ENCODE data around the gene IL16.

IL16 gene

DNA sequence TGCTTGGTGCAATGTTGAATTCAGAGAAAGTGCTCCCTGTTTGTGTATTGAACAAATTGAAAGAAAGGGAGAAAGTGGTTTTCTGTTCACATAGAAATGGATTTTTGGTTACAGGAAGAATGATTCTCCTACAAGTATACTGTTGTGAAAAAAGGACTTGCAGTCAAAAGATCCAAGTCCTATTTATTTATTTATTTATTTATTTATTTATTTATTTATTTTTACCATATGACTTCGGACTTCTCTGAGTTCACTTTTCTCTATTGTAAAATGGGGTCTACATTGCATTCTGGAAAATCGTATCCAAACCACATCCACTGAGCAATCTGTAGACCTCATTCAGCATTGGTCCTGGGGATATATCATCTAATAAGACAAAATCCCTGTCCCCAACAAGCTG lies 81.2 kb downstream of the IL16 start:
- ChIA-PET CTCF (interaction anchor here (0.8 to 14.7 kb wide), 5 partner anchors 9 to 123 kb away, joined by 3 to 162 read pairs (median 8); no protein-coding TSS in a partner anchor), POLR2A (no interaction called here)
- H3K27me3 ChIP-seq (replicated peaks in 2 of 5; ENCODE audit: control insufficient read depth in 4 of 5, insufficient read depth in 5 of 5, low read length in 4 of 5), result no peaks in the 10 kb centered on the region
- H3K4me3 ChIP-seq (ENCODE audit: control insufficient read depth in 1 of 7, extremely low read depth in 1 of 7, insufficient read depth in 4 of 7, low read depth in 2 of 7, low read length in 6 of 7), result no peak overlapping the region
- H3K27ac ChIP-seq (ENCODE audit: insufficient read depth in 1 of 2, low read depth in 1 of 2, low read length in 2 of 2, poor library complexity in 1 of 2, severe bottlenecking in 2 of 2), result no peak overlapping the region
- H3K9me3 ChIP-seq (ENCODE audit: control extremely low read depth in 1 of 5, control insufficient read depth in 4 of 5, insufficient read depth in 2 of 5, low read depth in 1 of 5, low read length in 4 of 5), result peaks cover 0 to 10% (median 2%) of the 10 kb centered on the region in 5 experiments
- no peaks in the 10 kb centered on the region for H3K36me3 ChIP-seq (ENCODE audit: control insufficient read depth in 4 of 4, insufficient read depth in 4 of 4, low read length in 3 of 4)
- no CpG with 5 or more reads among the region's 2 CpGs for WGBS (ENCODE audit: insufficient coverage)
- no peak for DNase-seq
- peaks cover 2 to 7% (median 5%) of the 10 kb centered on the region in 4 experiments for H3K4me1 ChIP-seq (ENCODE audit: control extremely low read depth in 1 of 4, control insufficient read depth in 4 of 4, insufficient read depth in 4 of 4, low read length in 3 of 4)

- ChIA-PET POLR2A (no interaction called here), CTCF (interaction anchor here (0.8 to 14.7 kb wide), 5 partner anchors 10 to 123 kb away, joined by 3 to 162 read pairs (median 8); no protein-coding TSS in a partner anchor)
- H3K27ac ChIP-seq (ENCODE audit: insufficient read depth in 1 of 2, low read depth in 1 of 2, low read length in 2 of 2, poor library complexity in 1 of 2, severe bottlenecking in 2 of 2), result no peak overlapping the region
- H3K4me1 ChIP-seq (ENCODE audit: control extremely low read depth in 1 of 4, control insufficient read depth in 4 of 4, insufficient read depth in 4 of 4, low read length in 3 of 4), result peaks cover 2 to 7% (median 5%) of the 10 kb centered on the region in 4 experiments
- peaks cover 0 to 10% (median 2%) of the 10 kb centered on the region in 5 experiments for H3K9me3 ChIP-seq (ENCODE audit: control extremely low read depth in 1 of 5, control insufficient read depth in 4 of 5, insufficient read depth in 2 of 5, low read depth in 1 of 5, low read length in 4 of 5)
- no peak overlapping the region for H3K4me3 ChIP-seq (ENCODE audit: control insufficient read depth in 1 of 7, extremely low read depth in 1 of 7, insufficient read depth in 4 of 7, low read depth in 2 of 7, low read length in 6 of 7)
- no peaks in the 10 kb centered on the region for H3K27me3 ChIP-seq (replicated peaks in 2 of 5; ENCODE audit: control insufficient read depth in 4 of 5, insufficient read depth in 5 of 5, low read length in 4 of 5)
- no peak for DNase-seq
- 100% methylated on average over 4 of the region's 6 CpGs for WGBS (ENCODE audit: insufficient coverage)
- no peaks in the 10 kb centered on the region for H3K36me3 ChIP-seq (ENCODE audit: control insufficient read depth in 4 of 4, insufficient read depth in 4 of 4, low read length in 3 of 4)
Measured at GRCh38 chr15:81278306-81279029, 81.8 kb downstream of the IL16 start.

GRCh38 chr15:81279621-81280485 lies 83.2 kb downstream of the IL16 start:
- no peak for DNase-seq
- Histone ChIP-seq H3K4me1 (ENCODE audit: control extremely low read depth in 1 of 4, control insufficient read depth in 4 of 4, insufficient read depth in 4 of 4, low read length in 3 of 4) (peaks cover 10 to 14% (median 11%) of the 10 kb centered on the region in 4 experiments), H3K27ac (ENCODE audit: insufficient read depth in 1 of 2, low read depth in 1 of 2, low read length in 2 of 2, poor library complexity in 1 of 2, severe bottlenecking in 2 of 2) (no peak overlapping the region), H3K9me3 (ENCODE audit: control extremely low read depth in 1 of 5, control insufficient read depth in 4 of 5, insufficient read depth in 2 of 5, low read depth in 1 of 5, low read length in 4 of 5) (peaks cover 0 to 10% (median 2%) of the 10 kb centered on the region in 5 experiments), H3K36me3 (ENCODE audit: control insufficient read depth in 4 of 4, insufficient read depth in 4 of 4, low read length in 3 of 4) (no peaks in the 10 kb centered on the region), H3K4me3 (ENCODE audit: control insufficient read depth in 1 of 7, extremely low read depth in 1 of 7, insufficient read depth in 4 of 7, low read depth in 2 of 7, low read length in 6 of 7) (no peak overlapping the region), H3K27me3 (replicated peaks in 2 of 5; ENCODE audit: control insufficient read depth in 4 of 5, insufficient read depth in 5 of 5, low read length in 4 of 5) (no peaks in the 10 kb centered on the region)
- CTCF ChIA-PET, result interaction anchor here (1.1 to 2.5 kb wide), 9 partner anchors 8 to 119 kb away, joined by 3 to 10 read pairs (median 4); no protein-coding TSS in a partner anchor
- POLR2A ChIA-PET, result no interaction called here
- WGBS (ENCODE audit: insufficient coverage), result 97% methylated on average over 8 of the region's 12 CpGs

- 98% methylated on average over 6 of the region's 8 CpGs for WGBS (ENCODE audit: insufficient coverage)
- Histone ChIP-seq H3K27me3 (replicated peaks in 2 of 5; ENCODE audit: control insufficient read depth in 4 of 5, insufficient read depth in 5 of 5, low read length in 4 of 5) (no peaks in the 10 kb centered on the region), H3K4me3 (ENCODE audit: control insufficient read depth in 1 of 7, extremely low read depth in 1 of 7, insufficient read depth in 4 of 7, low read depth in 2 of 7, low read length in 6 of 7) (no peak overlapping the region), H3K9me3 (ENCODE audit: control extremely low read depth in 1 of 5, control insufficient read depth in 4 of 5, insufficient read depth in 2 of 5, low read depth in 1 of 5, low read length in 4 of 5) (peaks cover 0 to 10% (median 2%) of the 10 kb centered on the region in 5 experiments), H3K36me3 (ENCODE audit: control insufficient read depth in 4 of 4, insufficient read depth in 4 of 4, low read length in 3 of 4) (no peaks in the 10 kb centered on the region), H3K27ac (ENCODE audit: insufficient read depth in 1 of 2, low read depth in 1 of 2, low read length in 2 of 2, poor library complexity in 1 of 2, severe bottlenecking in 2 of 2) (no peak overlapping the region), H3K4me1 (ENCODE audit: control extremely low read depth in 1 of 4, control insufficient read depth in 4 of 4, insufficient read depth in 4 of 4, low read length in 3 of 4) (peaks cover 13 to 18% (median 16%) of the 10 kb centered on the region in 4 experiments)
- DNase-seq, result no peak
- CTCF ChIA-PET, result interaction anchor here (1.2 to 2.5 kb wide), 7 partner anchors 8 to 118 kb away, joined by 3 to 10 read pairs (median 5); no protein-coding TSS in a partner anchor
- POLR2A ChIA-PET, result interaction anchor here (0.6 to 1.0 kb wide), 2 partner anchors 12 to 13 kb away, joined by 3 read pairs; no protein-coding TSS in a partner anchor
Measured at GRCh38 chr15:81280696-81281455, 84.2 kb downstream of the IL16 start.

DNA sequence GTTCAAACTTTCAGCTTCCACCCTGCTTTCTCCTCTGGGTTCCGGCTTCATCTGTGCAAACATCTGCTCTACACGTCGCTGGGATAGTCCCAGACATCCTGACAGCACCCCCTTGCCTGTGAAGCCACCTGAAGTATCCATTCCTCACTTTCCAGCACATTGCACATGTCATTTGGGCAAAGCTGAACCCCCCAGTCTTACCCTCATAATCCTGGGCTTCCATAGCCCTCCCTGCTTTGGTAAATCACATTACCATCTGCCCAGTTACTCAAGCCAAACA lies 84.7 kb downstream of the IL16 start:
- H3K36me3 ChIP-seq (ENCODE audit: control insufficient read depth in 4 of 4, insufficient read depth in 4 of 4, low read length in 3 of 4), result no peaks in the 10 kb centered on the region
- no peak overlapping the region for H3K4me3 ChIP-seq (ENCODE audit: control insufficient read depth in 1 of 7, extremely low read depth in 1 of 7, insufficient read depth in 4 of 7, low read depth in 2 of 7, low read length in 6 of 7)
- H3K27ac ChIP-seq (ENCODE audit: insufficient read depth in 1 of 2, low read depth in 1 of 2, low read length in 2 of 2, poor library complexity in 1 of 2, severe bottlenecking in 2 of 2), result no peak overlapping the region
- peaks cover 0 to 10% (median 2%) of the 10 kb centered on the region in 5 experiments for H3K9me3 ChIP-seq (ENCODE audit: control extremely low read depth in 1 of 5, control insufficient read depth in 4 of 5, insufficient read depth in 2 of 5, low read depth in 1 of 5, low read length in 4 of 5)
- POLR2A ChIA-PET, result interaction anchor here (0.6 to 1.0 kb wide), 2 partner anchors 12 to 13 kb away, joined by 3 read pairs; no protein-coding TSS in a partner anchor
- WGBS (ENCODE audit: insufficient coverage), result 98% methylated on average over 3 of the region's 3 CpGs
- peaks cover 19 to 23% (median 21%) of the 10 kb centered on the region in 4 experiments for H3K4me1 ChIP-seq (ENCODE audit: control extremely low read depth in 1 of 4, control insufficient read depth in 4 of 4, insufficient read depth in 4 of 4, low read length in 3 of 4)
- no peaks in the 10 kb centered on the region for H3K27me3 ChIP-seq (replicated peaks in 2 of 5; ENCODE audit: control insufficient read depth in 4 of 5, insufficient read depth in 5 of 5, low read length in 4 of 5)
- CTCF ChIA-PET, result interaction anchor here (1.5 to 2.5 kb wide), 6 partner anchors 9 to 118 kb away, joined by 4 to 10 read pairs (median 5); no protein-coding TSS in a partner anchor
- DNase-seq, result no peak

- Histone ChIP-seq H3K36me3 (ENCODE audit: control insufficient read depth in 4 of 4, insufficient read depth in 4 of 4, low read length in 3 of 4) (no peaks in the 10 kb centered on the region), H3K27me3 (replicated peaks in 2 of 5; ENCODE audit: control insufficient read depth in 4 of 5, insufficient read depth in 5 of 5, low read length in 4 of 5) (no peaks in the 10 kb centered on the region), H3K4me1 (ENCODE audit: control extremely low read depth in 1 of 4, control insufficient read depth in 4 of 4, insufficient read depth in 4 of 4, low read length in 3 of 4) (peaks cover 22 to 29% (median 27%) of the 10 kb centered on the region in 4 experiments), H3K27ac (ENCODE audit: insufficient read depth in 1 of 2, low read depth in 1 of 2, low read length in 2 of 2, poor library complexity in 1 of 2, severe bottlenecking in 2 of 2) (no peak overlapping the region), H3K4me3 (ENCODE audit: control insufficient read depth in 1 of 7, extremely low read depth in 1 of 7, insufficient read depth in 4 of 7, low read depth in 2 of 7, low read length in 6 of 7) (no peak overlapping the region), H3K9me3 (ENCODE audit: control extremely low read depth in 1 of 5, control insufficient read depth in 4 of 5, insufficient read depth in 2 of 5, low read depth in 1 of 5, low read length in 4 of 5) (peaks cover 0 to 10% (median 2%) of the 10 kb centered on the region in 5 experiments)
- ChIA-PET POLR2A (interaction anchor here (1.0 kb wide), 1 partner anchor 12 kb away, joined by 3 read pairs; no protein-coding TSS in a partner anchor), CTCF (interaction anchor here (0.8 to 2.5 kb wide), 6 partner anchors 10 to 51 kb away, joined by 3 to 10 read pairs (median 4); no protein-coding TSS in a partner anchor)
- no peak for DNase-seq
- WGBS (ENCODE audit: insufficient coverage), result 99% methylated on average over 9 of the region's 12 CpGs
Measured at GRCh38 chr15:81281766-81282605, 85.3 kb downstream of the IL16 start.

Measured in common myeloid progenitor, CD34-positive (primary cell).